ENCODE results near the gene TSHZ2. TPM values are rescaled to one million over a fixed set of nuclear protein-coding genes. Genes with fewer than 3 reads are reported as not detected.

Gene TSHZ2
- polyA plus RNA-seq, 1 donor from 2014 or later = 4.6 TPM

GRCh38 chr20:53001498-53002301, 29.5 kb downstream of the TSHZ2 start:
- Histone ChIP-seq H3K4me3 (ENCODE audit: low read length) (no peak overlapping the region), H3K9me3 (ENCODE audit: low read length) (no peaks in the 10 kb centered on the region), H3K4me2 (ENCODE audit: low read length) (no peak overlapping the region), H3K79me2 (replicated peaks; ENCODE audit: insufficient read depth, low read length) (no peaks in the 10 kb centered on the region), H2AFZ (ENCODE audit: low read depth, low read length) (no peak overlapping the region), H3K36me3 (ENCODE audit: insufficient read depth, low read length) (no peaks in the 10 kb centered on the region), H3K27ac (ENCODE audit: low read length) (peak overlapping the region; percentile 78), H3K9ac (ENCODE audit: low read length) (no peak overlapping the region), H3K27me3 (ENCODE audit: insufficient read depth, low read depth, low read length) (no peaks in the 10 kb centered on the region), H4K20me1 (ENCODE audit: insufficient read depth) (no peaks in the 10 kb centered on the region), H3K9me2 (ENCODE audit: insufficient read depth, low read length) (no peaks in the 10 kb centered on the region), H3F3A (ENCODE audit: insufficient read depth, low read length, poor library complexity, severe bottlenecking) (peaks cover 5% of the 10 kb centered on the region)
- no peak for TF ChIP-seq SMC3 (conservative IDR thresholded peaks at IDR 0.05; ENCODE audit: poor library complexity)
- TF ChIP-seq RAD21 (conservative IDR thresholded peaks at IDR 0.05) = no peak

- Histone ChIP-seq H3K9me2 (ENCODE audit: insufficient read depth, low read length) (no peaks in the 10 kb centered on the region), H3K4me2 (ENCODE audit: low read length) (no peak overlapping the region), H4K20me1 (ENCODE audit: insufficient read depth) (no peaks in the 10 kb centered on the region), H3F3A (ENCODE audit: insufficient read depth, low read length, poor library complexity, severe bottlenecking) (peaks cover 5% of the 10 kb centered on the region), H3K27me3 (ENCODE audit: insufficient read depth, low read depth, low read length) (no peaks in the 10 kb centered on the region), H3K36me3 (ENCODE audit: insufficient read depth, low read length) (no peaks in the 10 kb centered on the region), H3K27ac (ENCODE audit: low read length) (peak overlapping the region; percentile 78), H3K79me2 (replicated peaks; ENCODE audit: insufficient read depth, low read length) (no peaks in the 10 kb centered on the region), H3K9ac (ENCODE audit: low read length) (peak overlapping the region; percentile 36), H3K9me3 (ENCODE audit: low read length) (no peaks in the 10 kb centered on the region), H2AFZ (ENCODE audit: low read depth, low read length) (no peak overlapping the region), H3K4me3 (ENCODE audit: low read length) (peak overlapping the region; percentile 44)
- TF ChIP-seq POLR2AphosphoS5 (IDR thresholded peaks at IDR 0.05) = no peak
- TF ChIP-seq CTCF (IDR thresholded peaks at IDR 0.05; ENCODE audit: poor library complexity, severe bottlenecking) = no peak
- no peak for TF ChIP-seq TAF1 (IDR thresholded peaks at IDR 0.05; ENCODE audit: low read depth)
- TF ChIP-seq EZH2 (IDR thresholded peaks at IDR 0.05; ENCODE audit: borderline replicate concordance, insufficient read depth, low read length, poor library complexity, severe bottlenecking) = no peak
- TF ChIP-seq REST (IDR thresholded peaks at IDR 0.05; ENCODE audit: borderline replicate concordance) = no peak
- no peak for TF ChIP-seq MXI1 (conservative IDR thresholded peaks at IDR 0.05; ENCODE audit: poor library complexity, severe bottlenecking)
- TF ChIP-seq EP300 (conservative IDR thresholded peaks at IDR 0.05; ENCODE audit: poor library complexity, severe bottlenecking) = no peak
- no peak for TF ChIP-seq RAD21 (conservative IDR thresholded peaks at IDR 0.05)
- no peak for TF ChIP-seq SMC3 (conservative IDR thresholded peaks at IDR 0.05; ENCODE audit: poor library complexity)
Observed at GRCh38 chr20:53002786-53003185, 30.6 kb downstream of the TSHZ2 start.
